HEK293T (cell line): ENCODE measurements around the gene PHKA1.

Source experiments
- FOXA1 ChIP-seq: fragments of 450-650 bp; IDR thresholded peaks from 2 replicates; pipeline ENCODE4 v1.6.1; 2016; ENCODE audit warnings: mild to moderate bottlenecking
- FOXM1 ChIP-seq: fragments of 450-650 bp; IDR thresholded peaks from 2 replicates; pipeline ENCODE4 v1.6.1; 2017; ENCODE audit warnings: mild to moderate bottlenecking, borderline replicate concordance
- HDGF ChIP-seq: fragments of 450-650 bp; IDR thresholded peaks from 2 replicates; pipeline ENCODE4 v1.6.1; 2017; ENCODE audit warnings: antibody characterized with exemption, borderline replicate concordance
- SP1 ChIP-seq: fragments of 450-650 bp; IDR thresholded peaks from 2 replicates; pipeline ENCODE4 v1.6.1; 2017
- ZNF384 ChIP-seq: fragments of 450-650 bp; IDR thresholded peaks from 2 replicates; pipeline ENCODE4 v1.6.1; 2016

DNA sequence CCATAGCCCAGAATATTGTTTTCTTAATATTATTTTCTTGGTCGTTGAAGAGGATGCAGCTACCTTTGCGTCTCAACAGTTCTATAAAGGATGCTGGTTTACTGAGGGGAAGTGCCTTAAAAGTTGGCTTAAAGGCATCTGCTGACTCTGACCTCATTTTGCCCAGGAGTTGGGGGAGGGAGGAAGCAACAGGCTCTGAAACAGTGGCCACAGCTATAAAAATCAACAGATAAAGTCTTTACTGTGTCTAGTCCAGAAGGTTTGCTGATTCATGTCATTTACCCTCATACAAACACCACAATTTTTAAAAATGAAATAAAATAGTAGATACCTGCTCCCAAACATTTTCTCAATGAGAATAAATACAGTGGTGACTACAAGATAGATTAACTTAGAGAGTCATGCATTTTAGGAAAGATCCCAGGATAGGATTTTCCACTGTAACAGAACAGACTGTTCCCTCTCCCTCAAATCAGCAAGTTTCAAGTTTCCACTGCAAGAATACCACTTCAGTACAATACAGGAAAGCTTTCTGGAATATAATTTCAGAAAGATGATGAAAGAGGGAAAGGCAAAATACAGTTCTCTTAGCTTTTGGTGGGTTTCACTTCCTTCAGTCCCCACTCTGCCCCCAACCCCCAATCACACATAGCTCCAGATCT is 1.9 kb downstream of the PHKA1 start:
- TF ChIP-seq SP1: no peak
- TF ChIP-seq FOXM1: no peak
- no peak for TF ChIP-seq FOXA1
- no peak for TF ChIP-seq HDGF
- no peak for TF ChIP-seq ZNF384
